HG03064 (cell line): ENCODE data around the gene CCIN.

Source experiments
- ATAC-seq: cut with Tn5 transposase; IDR thresholded peaks from one replicate; pipeline ENCODE4 v1.9.1; 2021; ENCODE audit warnings: low read depth; ENCODE audit not compliant: unreplicated experiment

Gene CCIN

DNA sequence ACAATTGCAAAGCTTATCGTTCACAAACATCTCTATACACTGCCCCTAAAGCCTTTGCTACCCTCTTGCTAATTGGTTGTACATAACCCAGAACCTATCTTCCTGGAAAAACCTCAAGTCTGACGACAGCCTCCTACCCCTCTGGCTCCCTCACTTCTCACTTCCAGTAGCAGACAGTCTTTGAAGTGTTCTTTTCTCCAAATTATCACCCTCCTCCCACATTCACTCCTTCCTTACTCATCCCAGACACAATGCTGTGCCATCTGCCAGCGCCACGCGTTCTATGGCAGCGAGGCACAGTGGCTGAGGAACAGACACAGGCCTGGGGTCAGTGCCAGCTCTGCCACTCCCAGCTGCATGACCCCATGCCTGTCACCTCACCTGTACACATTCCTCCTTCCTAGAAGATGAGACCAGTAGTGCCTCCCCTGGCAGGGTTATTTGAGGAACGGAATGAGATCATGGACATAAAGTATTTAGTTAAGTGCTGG lies 49.3 kb downstream of the CCIN start:
- no peak for ATAC-seq
